Liver (tissue), 9 donors: ENCODE measurements around the gene GALNTL6. TPM values are rescaled to one million over a fixed set of nuclear protein-coding genes. Genes with fewer than 3 reads are reported as not detected.

Source experiments
- DNase-seq: peaks from one replicate; pipeline ENCODE4 v3.0.0-alpha.2; 2017; ENCODE audit warnings: low spot score
- H3K27ac ChIP-seq, 2 donors: one replicate each; pipeline ENCODE4 v1.7.0; 2013; ENCODE audit warnings: inconsistent platforms in 2 of 2, low read length in 2 of 2, control low read depth in 1 of 2, low read depth in 1 of 2, mild to moderate bottlenecking in 1 of 2
- H3K27me3 ChIP-seq, 4 donors: one replicate each; pipeline versions ENCODE4 v1.6.1 to v1.7.0; 2013; ENCODE audit warnings: low read length in 3 of 4, inconsistent platforms in 1 of 4, mild to moderate bottlenecking in 1 of 4, moderate library complexity in 1 of 4; ENCODE audit not compliant: control insufficient read depth in 4 of 4, insufficient read depth in 4 of 4
- H3K36me3 ChIP-seq, 4 donors: one replicate each; pipeline versions ENCODE4 v1.6.1 to v1.7.0; 2013; ENCODE audit warnings: low read length in 3 of 4, mild to moderate bottlenecking in 3 of 4, low read depth in 1 of 4, moderate library complexity in 1 of 4; ENCODE audit not compliant: control insufficient read depth in 4 of 4, insufficient read depth in 3 of 4
- H3K4me1 ChIP-seq, 4 donors: one replicate each; pipeline versions ENCODE4 v1.6.1 to v1.7.0; 2013; ENCODE audit warnings: low read length in 3 of 4, mild to moderate bottlenecking in 3 of 4, moderate library complexity in 1 of 4; ENCODE audit not compliant: control insufficient read depth in 4 of 4, insufficient read depth in 4 of 4
- H3K4me3 ChIP-seq, 3 donors: one replicate each; pipeline versions ENCODE4 v1.6.1 to v1.7.0; 2013; ENCODE audit warnings: low read length in 3 of 3, control low read depth in 1 of 3, low read depth in 1 of 3, mild to moderate bottlenecking in 1 of 3
- H3K9ac ChIP-seq, 2 donors: one replicate each; pipeline ENCODE4 v1.7.0; 2013; ENCODE audit warnings: low read length in 2 of 2, mild to moderate bottlenecking in 2 of 2, moderate library complexity in 2 of 2, control low read depth in 1 of 2, low read depth in 1 of 2
- H3K9me3 ChIP-seq, 4 donors: one replicate each; pipeline versions ENCODE4 v1.6.1 to v1.7.0; 2013; ENCODE audit warnings: low read length in 3 of 4; ENCODE audit not compliant: control insufficient read depth in 4 of 4
- ATF3 ChIP-seq: IDR thresholded peaks from 2 replicates; pipeline ENCODE4 v1.6.1; 2016; ENCODE audit warnings: antibody characterized with exemption
- CTCF ChIP-seq: fragments of 150-350 bp; IDR thresholded peaks from 2 replicates; pipeline ENCODE4 v1.5.1; 2017; ENCODE audit warnings: improper control_type of control experiment, low read depth, low read length; ENCODE audit not compliant: missing input control
- EGR1 ChIP-seq, 2 donors: IDR thresholded peaks; 2 replicates each; pipeline ENCODE4 v1.6.1; 2016 to 2018; ENCODE audit warnings: antibody characterized with exemption in 2 of 2, low read depth in 2 of 2
- FOXA1 ChIP-seq: IDR thresholded peaks from 2 replicates; pipeline ENCODE4 v1.6.1; 2016; ENCODE audit warnings: antibody characterized with exemption
- FOXA2 ChIP-seq: IDR thresholded peaks from 2 replicates; pipeline ENCODE4 v1.6.1; 2016; ENCODE audit warnings: antibody characterized with exemption
- GABPA ChIP-seq, 2 donors: IDR thresholded peaks in 1 of 2; conservative IDR thresholded peaks in 1 of 2; 2 replicates each; pipeline ENCODE4 v1.6.1; 2016; ENCODE audit warnings: antibody characterized with exemption in 2 of 2, mild to moderate bottlenecking in 1 of 2, moderate library complexity in 1 of 2
- HNF4A ChIP-seq, 2 donors: conservative IDR thresholded peaks; 2 replicates each; pipeline ENCODE4 v1.6.1; 2016; ENCODE audit warnings: antibody characterized with exemption in 2 of 2, mild to moderate bottlenecking in 2 of 2
- HNF4G ChIP-seq: IDR thresholded peaks from 2 replicates; pipeline ENCODE4 v1.6.1; 2016; ENCODE audit warnings: antibody characterized with exemption
- MAX ChIP-seq: IDR thresholded peaks from 2 replicates; pipeline ENCODE4 v1.6.1; 2016; ENCODE audit warnings: antibody characterized with exemption
- NR2F2 ChIP-seq: IDR thresholded peaks from 2 replicates; pipeline ENCODE4 v1.6.1; 2016; ENCODE audit warnings: antibody characterized with exemption
- RAD21 ChIP-seq, 2 donors: IDR thresholded peaks; 2 replicates each; pipeline ENCODE4 v1.6.1; 2016; ENCODE audit warnings: antibody characterized with exemption in 2 of 2, mild to moderate bottlenecking in 2 of 2
- REST ChIP-seq: IDR thresholded peaks from 2 replicates; pipeline ENCODE4 v1.6.1; 2016; ENCODE audit warnings: antibody characterized with exemption, mild to moderate bottlenecking
- RXRA ChIP-seq, 2 donors: IDR thresholded peaks; 2 replicates each; pipeline ENCODE4 v1.6.1; 2017 to 2018; ENCODE audit warnings: antibody characterized with exemption in 2 of 2, mild to moderate bottlenecking in 1 of 2
- SP1 ChIP-seq: IDR thresholded peaks from 2 replicates; pipeline ENCODE4 v1.6.1; 2018; ENCODE audit warnings: antibody characterized with exemption, mild to moderate bottlenecking
- YY1 ChIP-seq: IDR thresholded peaks from 2 replicates; pipeline ENCODE4 v1.6.1; 2016; ENCODE audit warnings: antibody characterized with exemption, mild to moderate bottlenecking
- ZBTB33 ChIP-seq: IDR thresholded peaks from 2 replicates; pipeline ENCODE4 v1.6.1; 2016; ENCODE audit warnings: antibody characterized with exemption
- WGBS: extraction: QIAGEN DNeasy Blood & Tissue Kit; methylation state at CpG from one replicate; pipeline ENCODE4 v1.1.7; 2013; 5-methylcytosine and 5-hydroxymethylcytosine counted together
- polyA plus RNA-seq, 2 donors: library from polyadenylated mRNA; stranded (reverse) in 1 of 2; unstranded in 1 of 2; fragments of 200-250 nt in 1 of 2; fragments of >200 nt in 1 of 2; fragmentation: Nextera tagmentation in 1 of 2; extraction: Ambion mirVana in 1 of 2; gene quantifications; one replicate each; pipeline versions ENCODE4 v1.2.1 to v1.2.3, GENCODE V29; 2013 to 2015
- total RNA-seq, 2 donors: library from RNA; depleted of rRNA; stranded (reverse); fragments of >200 nt; gene quantifications; one replicate each; pipeline ENCODE4 v1.2.3, GENCODE V29; 2014
- donor health status: healthy.
- donor health status: healthy.
- donor health status: healthy.
- donor health status: healthy.
- donor health status: healthy.

Gene GALNTL6
- total and polyA plus RNA-seq, 4 donors, result 0.06 to 0.08 TPM; not detected in 2

- Histone ChIP-seq H3K36me3 (no peaks in the 10 kb centered on the region), H3K9ac (no peak overlapping the region), H3K27ac (no peak overlapping the region), H3K4me1 (no peaks in the 10 kb centered on the region), H3K27me3 (no peaks in the 10 kb centered on the region), H3K4me3 (no peak overlapping the region), H3K9me3 (no peaks in the 10 kb centered on the region)
- WGBS, result 75% methylated on average over 3 of the region's 3 CpGs
- TF ChIP-seq FOXA2, result no peak
- no peak for TF ChIP-seq HNF4A (conservative IDR thresholded peaks at IDR 0.05)
- TF ChIP-seq RXRA (IDR thresholded peaks at IDR 0.05), result no peak
- TF ChIP-seq EGR1 (IDR thresholded peaks at IDR 0.05; ENCODE audit: low read depth in 2 of 2), result no peak
- TF ChIP-seq MAX, result no peak
- TF ChIP-seq HNF4G, result no peak
- TF ChIP-seq SP1, result no peak
- no peak for TF ChIP-seq FOXA1
- TF ChIP-seq REST, result no peak
- no peak for TF ChIP-seq NR2F2
- TF ChIP-seq ZBTB33, result no peak
- no peak for TF ChIP-seq ATF3
- TF ChIP-seq CTCF, result no peak
- TF ChIP-seq RAD21 (IDR thresholded peaks at IDR 0.05), result no peak
- TF ChIP-seq GABPA (IDR thresholded peaks at IDR 0.05 in 1 of 2, conservative IDR thresholded peaks at IDR 0.05 in 1 of 2), result no peak
- no peak for DNase-seq
Measured at GRCh38 chr4:172393220-172393619, 580.0 kb downstream of the GALNTL6 start.

GRCh38 chr4:172404676-172405075 lies 591.5 kb downstream of the GALNTL6 start:
- 78% methylated on average over 3 of the region's 3 CpGs for WGBS
- H3K27me3 ChIP-seq, result no peaks in the 10 kb centered on the region
- no peaks in the 10 kb centered on the region for H3K4me1 ChIP-seq
- no peak overlapping the region for H3K27ac ChIP-seq
- no peak for DNase-seq
- H3K9me3 ChIP-seq, result no peaks in the 10 kb centered on the region
- H3K36me3 ChIP-seq, result no peaks in the 10 kb centered on the region
- no peak overlapping the region for H3K4me3 ChIP-seq
- no peak overlapping the region for H3K9ac ChIP-seq
- TF ChIP-seq RXRA (IDR thresholded peaks at IDR 0.05), result no peak
- TF ChIP-seq MAX, result no peak
- TF ChIP-seq GABPA (IDR thresholded peaks at IDR 0.05 in 1 of 2, conservative IDR thresholded peaks at IDR 0.05 in 1 of 2), result no peak
- TF ChIP-seq RAD21 (IDR thresholded peaks at IDR 0.05), result no peak
- TF ChIP-seq REST, result no peak
- no peak for TF ChIP-seq FOXA2
- TF ChIP-seq ZBTB33, result no peak
- no peak for TF ChIP-seq YY1
- TF ChIP-seq EGR1 (IDR thresholded peaks at IDR 0.05; ENCODE audit: low read depth in 2 of 2), result no peak
- TF ChIP-seq FOXA1, result no peak
- TF ChIP-seq HNF4A (conservative IDR thresholded peaks at IDR 0.05), result no peak
- no peak for TF ChIP-seq SP1
